HG03558 (cell line): ENCODE data around the gene PADI1.

ENCODE experiments used
- ATAC-seq: cut with Tn5 transposase; IDR thresholded peaks from one replicate; pipeline ENCODE4 v1.9.1; 2021; ENCODE audit warnings: moderate number of reproducible peaks; ENCODE audit not compliant: unreplicated experiment; ENCODE audit errors: extremely low read depth

The PADI1 gene

GRCh38 chr1:17287130-17287776 lies 82.3 kb downstream of the PADI1 start:
- ATAC-seq = no peak

- ATAC-seq = no peak
Measured at GRCh38 chr1:17289721-17290120, 84.8 kb downstream of the PADI1 start.

GRCh38 chr1:17290553-17290952 lies 85.6 kb downstream of the PADI1 start:
- ATAC-seq = no peak

GRCh38 chr1:17292299-17293160 lies 87.6 kb downstream of the PADI1 start:
- ATAC-seq = no peak

- ATAC-seq = no peak
Measured at GRCh38 chr1:17293681-17294425, 88.9 kb downstream of the PADI1 start.

GRCh38 chr1:17295292-17295691 lies 90.4 kb downstream of the PADI1 start:
- ATAC-seq = no peak
